HG03520 (cell line): ENCODE results near the gene TPK1.
A peak's percentile ranks its signal among the peaks of the same experiment; 100 is the strongest.

Source experiments
- ATAC-seq: cut with Tn5 transposase; IDR thresholded peaks from one replicate; pipeline ENCODE4 v1.9.1; 2021; ENCODE audit warnings: mild to moderate bottlenecking, moderate library complexity; ENCODE audit not compliant: unreplicated experiment

Gene TPK1

GRCh38 chr7:144835652-144836544 lies at the start of gene TPK1:
TSS of gene TPK1 (minus strand) at chr7:144836053. CDS start at chr7:144835602, 451 bp downstream.
- ATAC-seq = peak; percentile 90

- no peak for ATAC-seq
Measured at GRCh38 chr7:144885478-144885877, 49.6 kb upstream of the TPK1 start.

- ATAC-seq = no peak
Measured at GRCh38 chr7:144884896-144885295, 49.0 kb upstream of the TPK1 start.

GRCh38 chr7:144873316-144873845 lies 37.5 kb upstream of the TPK1 start:
- no peak for ATAC-seq

GRCh38 chr7:144869082-144869481 lies 33.2 kb upstream of the TPK1 start:
- ATAC-seq = no peak

GRCh38 chr7:144866189-144866588 lies 30.3 kb upstream of the TPK1 start:
- peak; percentile 48 for ATAC-seq

- ATAC-seq = no peak
Measured at GRCh38 chr7:144863320-144863647, 27.4 kb upstream of the TPK1 start.

- no peak for ATAC-seq
Measured at GRCh38 chr7:144862612-144863319, 26.9 kb upstream of the TPK1 start.

GRCh38 chr7:144859739-144860138 lies 23.9 kb upstream of the TPK1 start:
- ATAC-seq = no peak

GRCh38 chr7:144857463-144857862 lies 21.6 kb upstream of the TPK1 start:
- ATAC-seq = no peak

- ATAC-seq = no peak
Measured at GRCh38 chr7:144854839-144855424, 19.1 kb upstream of the TPK1 start.

GRCh38 chr7:144853542-144853941 lies 17.7 kb upstream of the TPK1 start:
- no peak for ATAC-seq

GRCh38 chr7:144848078-144848477 lies 12.2 kb upstream of the TPK1 start:
- ATAC-seq = no peak

- ATAC-seq = peak; percentile 81
Measured at GRCh38 chr7:144842377-144842851, 6.6 kb upstream of the TPK1 start.

GRCh38 chr7:144836545-144836842 lies 641 bp upstream of the TPK1 start:
- no peak for ATAC-seq

- ATAC-seq = peak; percentile 27
Measured at GRCh38 chr7:144835155-144835611, 670 bp downstream of the TPK1 start.

GRCh38 chr7:144834641-144835144 lies 1.2 kb downstream of the TPK1 start:
- peak; percentile 30 for ATAC-seq

GRCh38 chr7:144830811-144831210 lies 5.0 kb downstream of the TPK1 start:
- ATAC-seq = no peak

- ATAC-seq = no peak
Measured at GRCh38 chr7:144830024-144830785, 5.6 kb downstream of the TPK1 start.

- no peak for ATAC-seq
Measured at GRCh38 chr7:144827621-144828020, 8.2 kb downstream of the TPK1 start.

GRCh38 chr7:144826208-144826607 lies 9.6 kb downstream of the TPK1 start:
- no peak for ATAC-seq
